Right atrium auricular region (tissue), 2 donors: ENCODE measurements around the gene PRR35. TPM values are rescaled to one million over a fixed set of nuclear protein-coding genes. Genes with fewer than 3 reads are reported as not detected.

Experiments used
- DNase-seq: peaks from one replicate; pipeline ENCODE4 v3.0.0-alpha.2; 2019; ENCODE audit warnings: low spot score
- H3K27ac ChIP-seq, 2 donors: fragments of 200-600 bp; sonication (generic); 1 replicate in 1 of 2; 2 replicates in 1 of 2; pipeline ENCODE4 v1.5.1; 2016 to 2019
- H3K27me3 ChIP-seq, 2 donors: fragments of 200-600 bp; sonication (generic); one replicate each; pipeline versions ENCODE4 v1.5.1 to v1.6.0; 2017 to 2019
- H3K36me3 ChIP-seq: fragments of 200-600 bp; sonication (generic); one replicate; pipeline ENCODE4 v1.5.1; 2016
- H3K4me1 ChIP-seq, 2 donors: fragments of 200-600 bp; sonication (generic); one replicate each; pipeline versions ENCODE4 v1.5.1 to v1.6.0; 2017 to 2019
- H3K4me3 ChIP-seq, 2 donors: fragments of 200-600 bp; sonication (generic); 1 replicate in 1 of 2; 2 replicates in 1 of 2; pipeline ENCODE4 v1.5.1; 2017 to 2019; ENCODE audit warnings: mild to moderate bottlenecking in 1 of 2, moderate library complexity in 1 of 2
- H3K9me3 ChIP-seq, 2 donors: fragments of 200-600 bp; sonication (generic); one replicate each; pipeline ENCODE4 v1.5.1; 2019
- CTCF ChIP-seq, 2 donors: fragments of 200-600 bp; sonication (generic); IDR thresholded peaks; one replicate each; pipeline ENCODE4 v1.5.1; 2019; ENCODE audit warnings: antibody characterized with exemption in 2 of 2
- total RNA-seq, 2 donors: library from RNA; depleted of rRNA; stranded (reverse); fragments of >200 nt; gene quantifications; one replicate each; pipeline ENCODE4 v1.1.0, GENCODE V29; 2016

PRR35 gene
- total RNA-seq, 2 donors from 2014 or later: not detected

GRCh38 chr16:559411-560203, 587 bp upstream of the PRR35 start:
- TF ChIP-seq CTCF (IDR thresholded peaks at IDR 0.05): no peak
- no peak for DNase-seq
- no peak overlapping the region for H3K4me3 ChIP-seq
- peaks cover 0 to 14% of the 10 kb centered on the region in 2 donors for H3K4me1 ChIP-seq
- H3K9me3 ChIP-seq: no peaks in the 10 kb centered on the region
- H3K36me3 ChIP-seq: no peaks in the 10 kb centered on the region
- peaks cover 9 to 16% of the 10 kb centered on the region in 2 donors for H3K27me3 ChIP-seq
- no peak overlapping the region for H3K27ac ChIP-seq

- Histone ChIP-seq H3K4me3 (no peak overlapping the region), H3K27ac (no peak overlapping the region), H3K4me1 (peaks cover 0 to 21% of the 10 kb centered on the region in 2 donors), H3K9me3 (no peaks in the 10 kb centered on the region), H3K36me3 (no peaks in the 10 kb centered on the region), H3K27me3 (peaks cover 9 to 16% of the 10 kb centered on the region in 2 donors)
- TF ChIP-seq CTCF (IDR thresholded peaks at IDR 0.05): no peak
- no peak for DNase-seq
Observed at GRCh38 chr16:560701-561412, 663 bp downstream of the PRR35 start.

GRCh38 chr16:561413-561794, 1.2 kb downstream of the PRR35 start:
- Histone ChIP-seq H3K4me1 (peaks cover 0 to 27% of the 10 kb centered on the region in 2 donors), H3K4me3 (no peak overlapping the region), H3K27ac (no peak overlapping the region), H3K27me3 (peaks cover 9 to 16% of the 10 kb centered on the region in 2 donors), H3K9me3 (no peaks in the 10 kb centered on the region), H3K36me3 (no peaks in the 10 kb centered on the region)
- DNase-seq: no peak
- TF ChIP-seq CTCF (IDR thresholded peaks at IDR 0.05): no peak

- DNase-seq: no peak
- no peaks in the 10 kb centered on the region for H3K36me3 ChIP-seq
- peaks cover 0 to 35% of the 10 kb centered on the region in 2 donors for H3K4me1 ChIP-seq
- H3K27ac ChIP-seq: no peak overlapping the region
- no peak overlapping the region for H3K4me3 ChIP-seq
- TF ChIP-seq CTCF (IDR thresholded peaks at IDR 0.05): no peak
- H3K9me3 ChIP-seq: no peaks in the 10 kb centered on the region
- H3K27me3 ChIP-seq: peaks cover 9 to 16% of the 10 kb centered on the region in 2 donors
Observed at GRCh38 chr16:561957-562938, 2.1 kb downstream of the PRR35 start.

- H3K4me3 ChIP-seq: no peak overlapping the region
- no peak for TF ChIP-seq CTCF (IDR thresholded peaks at IDR 0.05)
- no peak overlapping the region for H3K27ac ChIP-seq
- no peaks in the 10 kb centered on the region for H3K9me3 ChIP-seq
- H3K36me3 ChIP-seq: no peaks in the 10 kb centered on the region
- H3K27me3 ChIP-seq: peaks cover 9 to 16% of the 10 kb centered on the region in 2 donors
- H3K4me1 ChIP-seq: peaks cover 0 to 44% of the 10 kb centered on the region in 2 donors
- no peak for DNase-seq
Observed at GRCh38 chr16:563072-563644, 3.0 kb downstream of the PRR35 start.
